ENCODE results near the gene GCSH. TPM values are rescaled to one million over a fixed set of nuclear protein-coding genes. Genes with fewer than 3 reads are reported as not detected.

The GCSH gene
- total and polyA plus RNA-seq, 2 of the 13 experiments (the other 11 are each of a cell fraction or from before 2014, with no cell fraction given): 35.9 to 103 TPM

GRCh38 chr16:81095953-81096714, at the start of gene GCSH (continued):
- 0 out of 2 replicates have a peak, but pooled peaks have one; percentile 18 for TF ChIP-seq MYNN (CRISPR knock-in tag; IDR thresholded peaks at IDR 0.05; ENCODE audit: low read depth)
- 0 out of 2 replicates have a peak, but pooled peaks have one; percentile 20 for TF ChIP-seq PCBP1 (IDR thresholded peaks at IDR 0.05; ENCODE audit: borderline replicate concordance, low read depth, low read length)
- no peak; the same call in 1 of the 2 replicates for TF ChIP-seq HIC2 (CRISPR knock-in tag; IDR thresholded peaks at IDR 0.05; ENCODE audit: low read depth)
- no peak for TF ChIP-seq ZMYM3 (CRISPR knock-in tag; IDR thresholded peaks at IDR 0.05)
- TF ChIP-seq ZNF10 (CRISPR knock-in tag; IDR thresholded peaks at IDR 0.05; ENCODE audit: borderline replicate concordance, low read depth): no peak
- no peak; the same call in 1 of the 2 replicates for TF ChIP-seq ZNF639 (CRISPR knock-in tag; conservative IDR thresholded peaks at IDR 0.05)
- TF ChIP-seq EEA1 (CRISPR knock-in tag; IDR thresholded peaks at IDR 0.05; ENCODE audit: borderline replicate concordance): peak; percentile 93; the same call in 1 of the 2 replicates
- TF ChIP-seq MLLT10 (CRISPR knock-in tag; IDR thresholded peaks at IDR 0.05): no peak
- no peak; the same call in 1 of the 2 replicates for TF ChIP-seq ZNF740 (CRISPR knock-in tag; IDR thresholded peaks at IDR 0.05)
- TF ChIP-seq CENPX (CRISPR knock-in tag; IDR thresholded peaks at IDR 0.05): no peak
- no peak for TF ChIP-seq ADNP (CRISPR knock-in tag; IDR thresholded peaks at IDR 0.05)
- no peak for TF ChIP-seq SNAPC5 (CRISPR knock-in tag; IDR thresholded peaks at IDR 0.05; ENCODE audit: borderline replicate concordance)
- no peak for TF ChIP-seq RXRB (CRISPR knock-in tag; IDR thresholded peaks at IDR 0.05; ENCODE audit: borderline replicate concordance)
- no peak for TF ChIP-seq RAD51 (IDR thresholded peaks at IDR 0.05; ENCODE audit: borderline replicate concordance)
- peak; percentile 71; the same call in 1 of the 2 replicates for TF ChIP-seq SNAPC2 (CRISPR knock-in tag; IDR thresholded peaks at IDR 0.05)
- TF ChIP-seq ZNF629 (CRISPR knock-in tag; conservative IDR thresholded peaks at IDR 0.05): no peak
- peak; percentile 95 for TF ChIP-seq ZNF451 (CRISPR knock-in tag; IDR thresholded peaks at IDR 0.05)
- TF ChIP-seq ELF4 (CRISPR knock-in tag; IDR thresholded peaks at IDR 0.05; ENCODE audit: borderline replicate concordance): peak; percentile 15; the same call in 1 of the 2 replicates
- 0 out of 2 replicates have a peak, but pooled peaks have one; percentile 76 for TF ChIP-seq ZNF296 (CRISPR knock-in tag; conservative IDR thresholded peaks at IDR 0.05)
- no peak for TF ChIP-seq GPBP1L1 (CRISPR knock-in tag; IDR thresholded peaks at IDR 0.05)
- no peak for TF ChIP-seq ZKSCAN5 (CRISPR knock-in tag; IDR thresholded peaks at IDR 0.05)
- TF ChIP-seq ZNF350 (CRISPR knock-in tag; IDR thresholded peaks at IDR 0.05; ENCODE audit: borderline replicate concordance, low read depth): no peak
- peak; percentile 79; the same call in 1 of the 2 replicates for TF ChIP-seq HES4 (CRISPR knock-in tag; IDR thresholded peaks at IDR 0.05; ENCODE audit: borderline replicate concordance)
- peak; percentile 55; the same call in 1 of the 2 replicates for TF ChIP-seq KAT8 (CRISPR knock-in tag; IDR thresholded peaks at IDR 0.05)
- no peak for TF ChIP-seq ZNF501 (CRISPR knock-in tag; IDR thresholded peaks at IDR 0.05)
